Measurements from ENCODE around the gene SLC26A11.
A peak's percentile ranks its signal among the peaks of the same experiment; 100 is the strongest.
"Not testable (repeated sequence)": the region's sequence is repeated elsewhere in the genome, so short reads cannot be mapped to it uniquely, and the experiment has no call there.

The SLC26A11 gene

GRCh38 chr17:80260069-80260535 is 39.9 kb downstream of the SLC26A11 start:
- peak overlapping the region; percentile 20 for H3K4me3 ChIP-seq (ENCODE audit: low read depth, low read length)

GRCh38 chr17:80260791-80261158 is 40.5 kb downstream of the SLC26A11 start, which contains the start of gene RNF213:
Gene RNF213, plus strand, starts transcription at chr17:80260852. Its CDS starts 2,830 bp downstream, at chr17:80263682.
- peak within 1 kb of the TSS; percentile 70 for H3K4me3 ChIP-seq (ENCODE audit: low read depth, low read length)

GRCh38 chr17:80261159-80261894 is 41.1 kb downstream of the SLC26A11 start:
- H3K4me3 ChIP-seq (ENCODE audit: low read depth, low read length), result peak overlapping the region; percentile 70

GRCh38 chr17:80261895-80262279 is 41.7 kb downstream of the SLC26A11 start:
- peak overlapping the region; percentile 70 for H3K4me3 ChIP-seq (ENCODE audit: low read depth, low read length)

DNA sequence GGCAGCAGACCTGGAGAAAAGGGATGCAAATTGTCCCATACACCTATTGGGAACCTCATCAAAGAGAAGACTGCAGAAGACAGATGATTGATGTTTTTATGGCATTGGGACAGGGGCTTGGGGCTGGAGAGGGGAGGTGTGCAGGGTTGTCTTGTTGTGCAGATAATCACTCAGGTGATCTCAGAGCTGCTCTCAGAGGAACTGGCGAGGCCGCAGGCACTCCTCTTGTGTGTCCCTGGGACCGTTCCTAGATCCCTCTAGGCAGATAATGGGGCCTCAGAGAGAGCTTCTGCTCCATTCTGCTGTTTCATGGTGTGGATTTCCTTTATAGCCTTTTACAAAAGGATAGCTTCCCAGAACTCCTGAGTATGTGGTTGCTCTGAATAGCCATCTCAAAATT is 42.1 kb downstream of the SLC26A11 start:
- H3K4me3 ChIP-seq (ENCODE audit: low read depth, low read length), result no peak overlapping the region

- H3K4me3 ChIP-seq (ENCODE audit: low read depth, low read length), result no peak overlapping the region
These were observed 42.6 kb downstream of the SLC26A11 start for GRCh38 chr17:80262775-80263244.

DNA sequence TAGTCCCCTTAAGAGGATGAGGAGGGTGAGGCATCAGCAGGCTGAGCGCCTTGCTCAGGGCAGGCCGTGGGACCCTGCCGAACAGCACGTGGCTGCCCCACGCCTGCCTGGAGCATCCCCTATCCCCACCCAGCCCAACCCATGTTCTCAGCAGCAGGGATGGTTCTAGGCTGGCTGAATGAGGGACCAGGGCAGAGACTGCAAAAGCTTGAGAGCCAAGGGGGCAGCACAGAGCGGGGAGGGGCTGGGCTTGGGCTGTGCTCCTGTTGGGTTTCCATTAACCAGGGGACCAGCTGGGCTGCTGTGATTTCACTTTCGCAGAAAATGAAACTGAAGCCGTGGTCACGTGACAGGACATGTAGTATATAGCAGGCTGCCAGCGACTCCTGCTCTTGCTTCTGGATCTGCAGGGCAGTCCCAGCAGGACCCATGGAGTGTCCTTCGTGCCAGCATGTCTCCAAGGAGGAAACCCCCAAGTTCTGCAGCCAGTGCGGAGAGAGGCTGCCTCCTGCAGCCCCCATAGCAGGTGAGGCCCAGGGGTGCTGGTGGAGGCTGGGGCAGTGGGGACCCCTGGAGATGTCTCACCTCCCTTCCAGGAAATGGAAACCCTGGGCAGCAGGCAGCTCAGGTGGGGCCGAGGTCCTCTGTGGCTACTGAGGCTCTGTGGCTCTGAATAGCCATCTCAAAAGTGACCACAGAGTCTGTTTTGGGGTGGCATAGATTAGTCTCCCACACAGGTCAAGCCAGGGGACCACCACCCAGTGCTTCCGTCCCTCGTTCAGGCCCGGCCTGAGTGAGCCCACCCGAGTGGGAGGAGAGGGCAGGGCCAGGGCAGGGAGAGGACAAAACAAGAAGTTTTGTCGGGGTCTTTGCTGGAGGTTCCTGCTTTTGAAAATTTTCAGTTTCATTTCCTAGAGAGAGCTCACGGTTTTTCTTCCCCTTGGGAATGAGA is 43.3 kb downstream of the SLC26A11 start:
- H3K4me3 ChIP-seq (ENCODE audit: low read depth, low read length), result no peak overlapping the region

DNA sequence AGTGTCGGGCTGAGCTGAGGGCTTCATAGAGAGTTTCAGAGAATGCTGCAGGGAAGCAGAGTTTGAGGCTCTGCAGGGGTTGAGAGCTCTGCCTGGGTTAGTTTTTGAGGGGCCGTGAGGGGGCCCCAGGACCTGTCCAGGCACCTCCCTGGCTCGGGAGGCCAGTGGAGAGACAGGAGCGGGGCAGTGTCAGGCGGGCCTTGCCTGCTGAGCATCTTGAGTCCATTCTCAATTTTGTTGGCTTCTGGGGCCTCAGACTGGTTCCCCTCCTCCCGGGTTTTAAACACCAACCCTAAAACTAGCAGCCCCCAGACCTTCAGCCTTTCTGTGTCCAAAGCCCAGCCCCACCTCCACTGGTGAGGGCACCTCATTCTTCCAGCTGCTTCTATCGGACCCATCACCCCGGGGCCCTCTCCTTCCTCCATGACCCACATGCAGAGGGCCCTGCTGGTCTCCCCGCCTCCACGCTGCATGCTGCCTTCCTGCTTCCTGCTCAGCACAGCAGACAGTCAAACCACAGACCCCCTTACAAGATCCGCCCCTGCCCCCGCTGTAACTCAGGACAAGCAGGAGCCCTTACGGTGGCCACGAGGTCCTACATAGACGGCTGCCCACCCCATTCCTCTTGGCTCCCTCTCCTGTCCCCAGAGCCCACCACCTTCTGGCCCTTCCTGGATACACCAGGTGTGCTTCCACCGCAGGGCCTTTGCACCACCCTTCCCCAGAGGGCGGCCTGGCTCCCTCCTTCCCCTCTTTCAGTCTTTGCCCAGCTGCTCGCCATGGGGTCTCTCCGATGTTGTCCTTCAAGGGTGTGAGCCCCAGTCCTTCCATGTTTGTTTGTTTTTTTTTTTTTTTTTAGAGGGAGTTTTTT is 44.2 kb downstream of the SLC26A11 start:
- no peak overlapping the region for H3K4me3 ChIP-seq (ENCODE audit: low read depth, low read length)

DNA sequence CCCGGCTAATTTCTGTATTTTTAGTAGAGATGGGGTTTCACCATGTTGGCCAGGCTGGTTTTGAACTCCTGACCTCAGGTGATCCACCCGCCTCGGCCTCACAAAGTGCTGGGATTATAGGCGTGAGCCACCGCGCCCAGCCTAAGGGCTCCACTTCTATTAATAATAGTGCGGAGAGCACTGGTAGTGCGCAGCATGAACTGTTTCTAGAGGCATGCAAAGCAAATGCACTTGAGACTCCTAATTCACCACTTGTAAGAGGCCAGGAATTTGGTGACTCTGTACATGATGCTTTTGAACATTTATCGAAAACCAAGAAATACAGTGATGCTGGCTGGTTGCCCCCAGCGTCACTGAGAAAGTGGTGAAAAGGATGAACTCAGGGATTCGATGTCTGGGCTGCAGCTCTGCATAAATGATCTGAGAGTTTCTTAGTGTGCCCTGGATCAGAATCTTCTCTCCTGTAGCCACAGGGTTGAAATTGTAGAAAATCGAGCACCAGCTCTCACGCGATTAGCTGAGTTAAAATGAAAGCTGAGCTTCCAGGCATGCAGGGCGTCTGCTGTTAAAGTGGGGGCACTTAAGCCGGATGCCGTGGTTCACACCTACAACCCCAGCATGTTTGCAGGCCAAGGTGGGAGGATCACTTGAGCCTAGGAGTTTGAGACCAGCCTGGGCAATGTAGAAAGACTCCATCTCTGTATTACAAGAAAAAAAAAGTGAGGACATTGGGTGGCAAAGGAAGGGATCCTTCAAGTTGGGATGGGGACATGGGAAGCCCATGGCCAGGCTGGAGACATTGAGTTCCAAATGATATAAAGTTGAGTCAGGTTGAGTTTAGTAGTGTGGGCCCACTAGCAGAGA is 45.2 kb downstream of the SLC26A11 start:
- H3K4me3 ChIP-seq (ENCODE audit: low read depth, low read length), result no peak overlapping the region

GRCh38 chr17:80267391-80267790 is 47.2 kb downstream of the SLC26A11 start:
- H3K4me3 ChIP-seq (ENCODE audit: low read depth, low read length), result no peak overlapping the region

DNA sequence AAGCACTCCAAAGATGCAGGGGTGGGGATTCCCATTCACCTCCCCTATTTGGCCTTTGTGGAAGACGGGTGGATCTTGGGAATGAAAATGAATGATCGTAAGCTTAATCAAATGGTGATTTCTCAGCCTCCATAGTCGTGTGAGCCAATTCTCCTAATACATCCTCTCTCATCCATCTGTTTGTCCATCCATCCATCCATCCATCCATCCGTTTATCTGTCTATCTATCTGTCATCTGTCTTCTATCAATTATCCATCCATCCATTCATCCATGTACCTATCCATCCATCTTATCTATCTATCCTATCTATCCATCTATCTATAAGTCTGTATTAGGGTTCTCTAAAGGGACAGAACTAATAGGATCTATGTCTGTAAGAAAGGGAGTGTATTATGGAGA is 48.2 kb downstream of the SLC26A11 start:
- H3K4me3 ChIP-seq (ENCODE audit: low read depth, low read length), result no peak overlapping the region

DNA sequence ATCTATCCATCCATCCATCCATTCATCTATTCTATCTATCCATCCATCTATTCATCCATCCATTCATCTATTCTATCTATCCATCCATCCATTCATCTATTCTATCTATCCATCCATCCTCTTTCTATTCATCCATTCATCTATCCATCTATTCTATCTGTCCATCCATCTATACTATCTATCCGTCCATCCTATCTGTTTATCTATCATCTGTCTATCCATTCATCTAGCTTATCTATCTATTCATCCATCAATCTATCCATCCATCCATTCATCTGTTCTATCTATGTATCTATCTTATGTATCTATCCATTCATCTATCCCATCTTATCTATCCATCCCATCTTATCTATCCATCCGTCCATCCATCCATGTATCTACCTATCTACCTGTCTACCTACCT is 49.2 kb downstream of the SLC26A11 start:
- H3K4me3 ChIP-seq (ENCODE audit: low read depth, low read length), result no peak overlapping the region

DNA sequence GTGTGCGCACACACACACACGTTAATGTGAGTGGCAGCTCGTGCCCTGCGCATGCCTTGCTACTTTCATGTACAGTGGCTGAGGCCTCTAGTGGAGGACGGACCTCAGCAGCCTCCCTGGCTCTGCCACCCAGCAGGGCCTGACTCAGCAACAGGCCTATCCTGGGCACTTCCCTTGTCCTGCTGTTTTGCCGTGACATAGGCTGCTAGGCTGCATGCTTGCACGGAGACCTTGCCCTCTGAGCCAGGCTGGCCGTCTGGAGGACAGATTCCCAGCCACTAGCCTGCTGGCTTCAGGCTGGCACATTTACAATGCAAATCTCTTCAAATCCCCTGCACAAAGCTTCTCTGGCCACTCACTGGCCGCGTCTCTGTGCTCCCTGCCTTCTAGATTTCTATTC is 49.9 kb downstream of the SLC26A11 start:
- no peak overlapping the region for H3K4me3 ChIP-seq (ENCODE audit: low read depth, low read length)

DNA sequence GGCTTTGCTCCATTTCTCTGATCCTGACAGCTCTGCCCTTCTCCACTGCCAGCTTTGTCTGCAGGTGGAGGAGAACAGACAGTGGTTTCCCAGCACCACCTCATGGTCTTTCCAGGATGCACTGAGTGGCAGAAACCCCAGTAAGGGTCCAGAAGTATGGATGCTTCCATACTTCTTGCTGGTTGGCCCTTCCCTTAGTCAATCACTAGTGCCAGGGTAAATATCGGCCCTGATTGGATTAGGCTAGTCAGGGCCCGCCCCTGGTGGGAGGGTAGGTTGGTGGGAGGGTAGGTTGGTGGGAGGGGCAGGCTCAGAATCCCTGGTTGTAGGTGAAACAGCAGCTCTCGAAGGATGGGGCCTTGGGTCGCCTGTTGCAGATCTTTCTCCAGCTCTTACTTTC is 50.6 kb downstream of the SLC26A11 start:
- H3K4me3 ChIP-seq (ENCODE audit: low read depth, low read length), result no peak overlapping the region

DNA sequence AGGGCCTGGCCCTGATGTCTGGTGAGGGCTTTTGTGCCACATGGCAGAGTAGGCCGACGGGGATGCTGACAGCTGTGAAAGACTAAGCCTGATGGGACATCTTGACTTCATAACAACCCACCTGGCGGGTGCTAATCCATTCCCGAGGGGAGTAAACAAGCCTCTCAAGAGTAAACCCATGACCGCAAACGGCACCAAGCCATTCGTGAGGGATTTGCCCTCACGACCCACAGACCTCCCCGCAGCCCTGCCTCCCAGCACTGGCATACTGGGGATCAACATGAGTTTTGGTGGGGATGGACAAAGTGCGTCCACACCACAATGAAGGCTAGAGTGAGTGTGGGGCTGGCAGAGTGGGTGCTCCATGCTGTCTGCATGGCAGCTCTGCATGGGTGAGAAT is 52.1 kb downstream of the SLC26A11 start:
- no peak overlapping the region for H3K4me3 ChIP-seq (ENCODE audit: low read depth, low read length)

DNA sequence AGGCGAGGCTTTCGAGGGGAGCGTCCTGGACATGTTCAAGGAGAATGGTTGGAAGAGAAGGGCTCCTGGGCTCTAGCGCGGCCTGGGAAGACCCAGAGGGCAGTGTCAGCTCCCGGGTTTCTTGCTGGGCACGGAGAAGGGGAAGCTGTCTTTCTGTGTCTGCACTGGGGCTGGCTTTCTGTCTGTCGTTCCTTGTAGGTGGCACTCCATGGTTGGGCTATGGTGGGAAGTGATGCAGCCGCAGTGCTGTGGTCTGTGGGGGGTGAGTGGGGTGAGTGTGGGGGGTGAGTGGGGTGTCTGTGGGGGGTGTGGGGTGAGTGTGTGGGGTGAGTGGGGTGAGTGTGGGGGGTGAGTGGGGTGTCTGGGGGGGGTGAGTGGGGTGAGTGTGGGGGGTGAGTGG is 54.1 kb downstream of the SLC26A11 start:
- H3K4me3 ChIP-seq (ENCODE audit: low read depth, low read length), result no peak overlapping the region

- H3K4me3 ChIP-seq (ENCODE audit: low read depth, low read length), result no peak overlapping the region
These were observed 54.7 kb downstream of the SLC26A11 start for GRCh38 chr17:80274871-80275449.

DNA sequence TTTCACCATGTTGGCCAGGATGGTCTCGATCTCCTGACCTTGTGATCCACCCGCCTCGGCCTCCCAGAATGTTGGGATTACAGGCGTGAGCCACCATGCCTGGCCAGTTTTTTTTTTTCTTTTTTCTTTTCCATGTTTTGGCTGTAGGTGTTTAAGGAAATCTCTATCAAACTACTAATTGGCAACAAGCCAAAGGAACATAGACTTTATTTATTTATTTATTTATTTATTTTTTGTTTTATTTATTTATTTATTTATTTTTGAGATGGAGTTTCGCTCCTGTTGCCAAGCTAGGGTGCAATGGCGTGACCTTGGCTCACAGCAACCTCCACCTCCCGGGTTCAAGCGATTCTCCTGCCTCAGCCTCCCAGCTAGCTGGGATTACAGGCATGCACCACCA is 55.6 kb downstream of the SLC26A11 start:
- H3K4me3 ChIP-seq (ENCODE audit: low read depth, low read length), result not testable (repeated sequence)
